Activated CD4-positive, CD25-positive, alpha-beta regulatory T cell treated with anti-CD3 and anti-CD28 coated beads, Interleukin-2, amount 50 U/mL, for 72 hours (primary cell): ENCODE data around the gene MANBA.
"Not testable (repeated sequence)": the region's sequence is repeated elsewhere in the genome, so short reads cannot be mapped to it uniquely, and the experiment has no call there.

Source experiments
- DNase-seq: peaks from one replicate; pipeline ENCODE4 v3.0.0; 2021

The MANBA gene

DNA sequence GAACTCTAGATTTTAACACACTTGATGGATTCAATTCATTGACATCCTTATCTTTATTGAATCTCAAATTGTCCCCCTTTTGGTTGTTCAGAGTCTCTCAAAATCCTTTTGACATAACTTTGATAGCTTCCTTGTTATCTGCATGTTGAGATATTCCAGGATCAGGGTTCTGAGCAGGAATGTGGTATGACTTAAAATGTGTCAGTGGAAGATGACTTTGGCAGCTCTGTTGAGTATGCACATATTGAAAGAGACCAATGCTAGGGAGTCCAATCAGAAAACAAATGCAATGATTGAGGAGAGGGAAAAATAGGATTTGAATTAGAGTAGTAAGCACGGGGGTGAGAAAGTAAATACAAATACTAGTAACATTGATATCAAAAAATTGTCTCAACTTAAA lies 93.8 kb downstream of the MANBA start:
- no peak for DNase-seq

DNA sequence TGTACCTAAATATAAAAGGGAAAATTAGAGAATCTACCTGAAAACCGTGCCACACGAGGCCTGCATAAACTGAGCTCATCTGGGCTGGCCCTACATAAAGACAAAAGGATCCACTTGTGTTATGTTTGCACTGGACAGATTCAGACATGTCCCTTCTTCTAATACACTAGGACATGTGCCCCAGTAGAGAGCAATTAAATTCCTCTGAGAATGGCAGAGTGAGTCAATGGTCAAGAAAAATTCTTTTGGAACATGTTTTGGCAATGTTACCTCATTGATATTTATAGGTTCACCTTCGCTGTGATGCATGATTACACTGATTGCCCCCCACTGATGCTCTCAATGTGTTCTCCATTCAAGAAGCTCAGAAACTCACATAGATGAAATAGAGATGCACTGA lies 95.2 kb downstream of the MANBA start:
- DNase-seq, result no peak

DNA sequence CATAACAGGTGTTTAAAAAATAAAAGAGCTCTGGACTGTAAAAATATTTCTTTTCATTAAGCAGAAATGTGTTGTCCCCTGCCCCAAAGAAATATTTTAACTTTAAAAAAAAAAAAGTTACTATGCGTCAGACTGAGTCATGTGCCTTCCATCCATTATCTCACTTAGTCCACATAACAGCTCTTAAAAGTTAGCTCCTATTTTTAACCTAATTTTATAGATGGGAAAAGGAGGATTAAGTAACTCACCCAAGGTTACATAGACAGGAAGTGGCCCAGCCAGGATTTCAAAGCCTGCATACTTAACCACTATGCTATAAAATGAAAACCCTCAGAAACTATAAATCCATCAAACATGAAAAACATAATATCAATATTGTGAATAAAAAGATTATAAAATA lies 97.7 kb downstream of the MANBA start:
- no peak for DNase-seq

DNA sequence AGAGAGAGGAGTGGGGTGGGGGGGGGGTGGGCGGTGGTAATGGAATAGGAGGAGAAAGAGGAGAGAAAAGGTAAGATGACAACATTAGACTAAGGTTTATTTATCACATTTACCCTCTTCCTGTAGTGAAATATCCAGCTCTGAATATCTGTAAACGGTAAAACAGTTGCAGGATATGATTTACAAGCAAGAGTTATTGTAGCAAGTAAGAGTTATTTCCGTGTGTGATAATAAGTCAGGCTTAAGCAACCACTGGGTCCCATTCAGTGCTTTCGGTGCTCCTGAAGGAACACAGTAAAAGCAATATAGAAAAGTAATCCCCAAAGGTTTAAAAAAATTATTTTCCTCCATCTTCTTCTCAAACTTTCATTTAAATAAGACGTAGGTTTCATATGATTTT lies 103.6 kb downstream of the MANBA start:
- no peak for DNase-seq

- no peak for DNase-seq
These were observed 113.7 kb downstream of the MANBA start for GRCh38 chr4:102647117-102647516.

DNA sequence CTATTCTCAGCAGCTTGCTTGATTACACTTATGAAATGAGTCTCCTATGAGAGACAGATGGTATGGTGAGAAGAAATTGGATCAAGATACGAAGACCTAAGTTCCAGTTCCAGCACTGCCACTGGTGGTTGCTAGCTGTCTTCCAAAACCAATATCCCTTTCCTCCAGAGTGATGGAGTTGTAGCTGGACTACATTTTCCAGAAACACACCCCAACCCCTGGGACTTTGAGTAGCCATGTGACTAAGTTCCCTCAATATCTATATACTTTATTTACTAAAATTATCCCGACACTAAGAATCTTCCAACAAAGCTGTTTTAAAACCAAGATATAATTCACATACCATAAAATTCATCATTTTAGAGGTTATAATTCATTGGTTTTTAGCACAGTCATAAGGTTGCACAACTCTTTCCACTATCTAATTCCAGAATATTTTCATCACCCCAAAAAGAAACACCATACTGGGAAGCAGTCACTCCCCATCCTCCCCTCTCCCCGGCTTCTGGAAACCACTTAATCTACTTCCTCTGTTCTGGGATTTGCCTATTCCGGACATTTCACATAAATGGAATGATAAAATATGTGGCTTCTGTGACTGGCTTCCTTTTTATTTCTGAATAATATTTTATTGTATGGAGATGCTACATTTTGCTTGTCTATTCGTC lies 118.0 kb downstream of the MANBA start:
- no peak for DNase-seq

GRCh38 chr4:102641793-102642192 lies 119.0 kb downstream of the MANBA start:
- no peak for DNase-seq

GRCh38 chr4:102640669-102641068 lies 120.1 kb downstream of the MANBA start:
- no peak for DNase-seq

GRCh38 chr4:102639598-102639997 lies 121.2 kb downstream of the MANBA start:
- no peak for DNase-seq

DNA sequence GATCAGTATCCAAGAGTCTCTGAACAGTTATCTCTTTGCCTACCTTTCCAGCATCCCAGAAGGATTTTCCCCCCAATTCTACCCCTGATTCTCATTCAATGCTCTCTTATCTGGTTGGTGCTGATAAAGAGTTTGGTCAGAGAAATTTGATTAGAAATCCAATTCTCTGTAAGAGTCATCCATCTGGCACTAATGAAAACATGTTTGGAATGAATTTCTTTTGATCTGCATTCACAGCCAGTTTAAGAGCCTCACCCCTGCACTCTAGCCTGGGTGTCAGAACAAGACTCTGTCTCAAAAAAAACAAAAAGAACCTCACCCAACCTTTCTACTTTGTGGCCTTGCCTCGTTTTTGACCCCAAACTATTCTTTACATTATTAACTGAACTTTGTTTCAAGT lies 122.1 kb downstream of the MANBA start:
- DNase-seq, result no peak

- DNase-seq, result no peak
These were observed 123.4 kb downstream of the MANBA start for GRCh38 chr4:102637391-102637790.

DNA sequence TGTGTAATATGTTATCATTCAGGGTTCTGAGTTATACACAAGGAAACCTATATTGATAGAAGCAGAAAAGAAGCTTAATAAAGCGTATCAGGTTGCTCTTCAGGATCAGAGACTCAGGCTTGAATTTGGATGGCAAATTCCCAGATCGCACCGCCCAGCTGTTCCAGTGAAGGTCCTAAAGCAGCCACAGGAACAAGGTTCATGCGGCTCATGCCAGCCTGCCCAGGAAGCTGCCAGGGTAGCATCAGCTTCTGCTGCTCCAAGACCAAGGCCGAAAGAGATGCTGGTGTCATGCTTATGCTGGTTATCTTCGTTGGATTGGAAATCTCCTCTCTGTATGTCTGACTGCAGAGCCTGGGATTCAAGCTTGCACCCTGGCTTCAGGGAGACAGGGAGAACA lies 127.7 kb downstream of the MANBA start:
- no peak for DNase-seq

- DNase-seq, result no peak
These were observed 128.3 kb downstream of the MANBA start for GRCh38 chr4:102632241-102633065.

DNA sequence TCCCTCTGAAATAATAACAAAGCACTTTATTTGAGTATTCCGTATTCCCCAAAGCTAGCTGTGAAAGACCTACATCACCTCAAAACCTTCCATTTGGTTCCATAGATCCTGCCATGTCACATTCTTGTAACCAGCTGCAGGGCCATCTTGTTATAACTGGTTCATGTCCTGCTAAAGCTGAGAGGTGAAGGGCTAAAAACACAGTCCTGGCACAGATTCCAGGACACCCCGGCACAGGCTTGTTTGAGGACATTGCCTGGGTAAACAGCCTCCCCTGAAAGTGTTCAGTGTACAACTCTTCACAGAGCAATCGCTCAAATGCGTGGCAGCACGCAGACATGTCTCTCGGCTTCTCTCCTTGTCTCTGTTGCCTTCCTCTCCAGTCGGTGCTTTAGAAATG lies 129.2 kb downstream of the MANBA start:
- DNase-seq, result no peak

DNA sequence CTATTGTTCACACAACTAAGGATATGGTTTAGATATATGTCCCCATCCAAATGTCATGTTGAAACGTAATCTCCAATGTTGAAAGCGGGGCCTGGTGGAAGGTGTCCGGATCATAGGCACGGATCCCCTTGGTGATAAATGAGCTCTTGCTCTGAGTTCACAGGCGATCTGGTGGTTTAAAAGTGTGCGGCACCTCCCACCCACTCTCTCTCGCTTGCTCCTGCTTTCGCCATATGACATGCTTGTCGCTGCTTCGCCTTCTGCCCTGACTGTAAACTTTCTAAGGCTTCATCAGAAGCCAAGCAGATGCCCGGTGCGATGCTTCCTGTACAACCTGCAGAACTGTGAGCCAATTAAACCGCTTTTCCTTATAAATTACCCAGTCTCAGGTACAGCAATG lies 131.1 kb downstream of the MANBA start:
- no peak for DNase-seq

- DNase-seq, result no peak
These were observed 132.8 kb downstream of the MANBA start for GRCh38 chr4:102627831-102628523.

DNA sequence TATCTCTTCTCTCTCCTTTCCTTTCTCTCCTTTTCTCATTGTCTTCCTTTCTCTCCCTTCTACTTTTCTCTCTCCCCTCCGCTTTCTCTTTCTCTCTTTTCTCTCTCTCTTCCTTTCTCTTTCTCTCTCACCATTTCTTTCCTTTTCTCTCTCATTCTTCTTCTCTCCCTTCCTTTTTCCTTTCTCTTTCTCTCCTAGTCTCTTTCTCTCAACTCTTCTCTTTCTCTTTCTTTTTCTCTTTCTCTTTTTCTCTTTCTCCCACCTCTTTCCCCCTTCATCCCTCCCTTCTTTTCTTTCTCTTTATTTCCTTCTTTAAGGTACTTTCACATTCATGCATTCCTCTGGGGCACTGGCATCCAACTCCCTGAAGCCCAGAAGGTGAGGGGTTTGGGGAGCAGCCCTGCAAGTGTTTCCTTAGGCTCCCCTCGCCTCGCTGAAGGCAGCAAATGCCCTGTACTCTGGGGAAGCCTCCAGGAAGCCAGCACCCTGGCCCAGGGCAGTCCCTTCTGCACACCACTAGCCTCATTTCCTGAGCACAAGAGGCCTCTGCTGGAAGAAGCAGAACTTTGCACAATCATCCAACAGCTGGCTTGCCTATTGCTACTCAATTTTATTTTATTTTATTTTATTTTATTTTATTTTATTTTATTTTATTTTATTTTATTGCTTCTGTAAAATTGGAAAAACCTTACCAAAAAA lies 135.4 kb downstream of the MANBA start:
- peak; percentile 50 for DNase-seq

DNA sequence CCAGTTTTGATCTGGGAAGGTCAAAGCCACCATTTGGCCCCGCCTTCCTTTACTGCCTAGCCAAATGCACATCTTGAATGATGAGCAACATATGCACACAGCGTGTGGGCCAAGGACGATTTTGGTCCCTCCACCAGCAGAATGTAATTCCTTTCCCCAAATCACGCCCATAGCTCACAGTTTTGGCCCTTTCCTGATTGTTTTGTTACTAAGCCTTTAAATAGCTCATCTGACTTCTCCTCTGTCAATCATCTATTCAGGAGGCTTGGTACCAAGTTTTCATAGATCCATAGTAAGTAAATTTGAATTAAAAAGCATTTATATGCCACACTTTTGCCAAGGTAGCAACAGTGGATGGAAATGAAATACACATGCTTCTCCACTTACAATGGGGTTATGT lies 136.3 kb downstream of the MANBA start:
- DNase-seq, result no peak

GRCh38 chr4:102623622-102624021 lies 137.1 kb downstream of the MANBA start:
- DNase-seq, result no peak

DNA sequence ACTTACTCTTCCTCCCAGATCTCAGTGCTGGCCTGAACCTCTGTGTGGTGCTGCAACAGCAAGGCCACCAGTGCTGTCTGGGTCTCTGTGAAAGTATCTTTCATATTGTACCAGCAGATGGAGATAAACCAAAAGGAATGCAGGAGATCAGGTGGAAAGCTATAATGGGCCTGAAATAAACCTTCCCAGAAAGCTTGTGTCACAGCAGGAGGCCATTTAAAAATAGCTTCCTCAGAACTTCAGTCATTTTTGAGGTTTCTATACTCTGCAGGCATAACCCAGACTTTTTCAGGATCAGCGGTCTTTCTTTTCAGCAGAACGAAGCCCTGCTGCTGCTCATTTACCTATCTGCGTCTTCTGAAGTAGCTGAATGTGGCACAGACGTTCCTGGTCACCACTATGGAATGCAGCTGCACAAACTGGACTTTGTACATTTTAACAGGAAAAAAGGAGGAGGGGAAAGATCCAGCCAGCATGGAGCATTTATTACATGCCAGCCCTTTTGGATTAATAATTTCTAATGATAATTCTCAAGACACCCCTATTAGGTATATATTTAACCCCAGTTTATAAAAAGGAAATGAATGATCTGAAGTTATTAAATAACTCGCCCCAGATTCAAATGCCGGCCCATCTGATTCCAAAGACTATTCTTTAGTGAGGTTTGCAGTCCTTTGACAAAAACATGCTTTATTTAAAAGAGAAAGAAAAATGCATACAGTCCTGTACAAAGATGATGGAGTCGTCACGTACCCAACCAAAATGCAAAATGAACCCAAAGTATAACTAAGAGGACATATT lies 139.9 kb downstream of the MANBA start:
- no peak for DNase-seq

GRCh38 chr4:102619776-102620631 lies 140.8 kb downstream of the MANBA start:
- not testable (repeated sequence) for DNase-seq
